ENCODE data around the gene KRTAP10-6.
"Not testable (repeated sequence)": the region's sequence is repeated elsewhere in the genome, so short reads cannot be mapped to it uniquely, and the experiment has no call there.

Gene KRTAP10-6

DNA sequence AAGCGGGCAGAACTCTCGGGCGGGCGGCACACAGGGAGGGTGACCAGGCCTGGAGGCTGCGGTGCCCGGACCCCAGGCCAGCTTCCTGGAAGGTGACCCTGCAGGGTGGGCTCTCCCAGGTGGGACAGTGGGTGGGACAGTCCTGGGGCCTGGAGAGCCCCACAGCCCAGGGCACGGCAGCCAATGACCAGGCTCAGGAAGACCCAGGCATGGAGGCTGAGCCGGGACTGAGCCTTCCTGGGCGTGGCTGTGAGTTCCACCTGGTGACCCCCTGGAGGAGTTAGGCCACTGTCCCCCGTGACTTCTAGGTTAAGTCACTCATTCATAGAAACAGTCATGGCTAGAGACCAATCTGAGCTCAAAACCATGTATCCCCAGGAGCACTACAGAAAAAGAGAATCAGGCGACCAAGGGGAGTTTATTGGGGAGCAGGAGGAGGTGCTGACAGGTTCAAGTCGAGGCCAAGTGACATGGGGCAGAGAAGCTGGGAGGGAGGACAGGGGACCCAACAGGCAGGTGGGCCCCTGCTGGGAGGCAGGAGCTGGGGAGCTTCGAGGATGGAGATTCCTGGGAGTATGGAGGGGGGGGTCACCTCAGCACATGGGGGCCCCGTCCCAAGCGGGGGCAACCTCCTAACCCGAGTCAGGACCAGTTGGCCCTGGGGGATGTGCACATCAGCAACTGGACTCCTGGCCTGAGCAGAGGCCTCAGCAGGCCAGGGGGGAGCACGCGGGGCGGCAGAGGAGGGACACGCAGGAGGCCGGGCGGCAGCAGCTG, 13.1 kb downstream of the KRTAP10-6 start:
- no peak for DNase-seq
- Histone ChIP-seq H3K9me3 (ENCODE audit: control insufficient read depth, low read length) (peaks cover 8% of the 10 kb centered on the region), H3K27me3 (replicated peaks; ENCODE audit: control insufficient read depth, insufficient read depth, low read length, poor library complexity, severe bottlenecking) (no peaks in the 10 kb centered on the region), H3K4me3 (ENCODE audit: insufficient read depth, low read depth, low read length, poor library complexity, severe bottlenecking) (no peak overlapping the region), H3K4me1 (ENCODE audit: control insufficient read depth, insufficient read depth, low read length, poor library complexity, severe bottlenecking) (no peaks in the 10 kb centered on the region), H3K36me3 (ENCODE audit: control insufficient read depth, insufficient read depth, low read length) (no peaks in the 10 kb centered on the region), H3K27ac (ENCODE audit: insufficient read depth, low read length, poor library complexity, severe bottlenecking) (no peak overlapping the region)

DNA sequence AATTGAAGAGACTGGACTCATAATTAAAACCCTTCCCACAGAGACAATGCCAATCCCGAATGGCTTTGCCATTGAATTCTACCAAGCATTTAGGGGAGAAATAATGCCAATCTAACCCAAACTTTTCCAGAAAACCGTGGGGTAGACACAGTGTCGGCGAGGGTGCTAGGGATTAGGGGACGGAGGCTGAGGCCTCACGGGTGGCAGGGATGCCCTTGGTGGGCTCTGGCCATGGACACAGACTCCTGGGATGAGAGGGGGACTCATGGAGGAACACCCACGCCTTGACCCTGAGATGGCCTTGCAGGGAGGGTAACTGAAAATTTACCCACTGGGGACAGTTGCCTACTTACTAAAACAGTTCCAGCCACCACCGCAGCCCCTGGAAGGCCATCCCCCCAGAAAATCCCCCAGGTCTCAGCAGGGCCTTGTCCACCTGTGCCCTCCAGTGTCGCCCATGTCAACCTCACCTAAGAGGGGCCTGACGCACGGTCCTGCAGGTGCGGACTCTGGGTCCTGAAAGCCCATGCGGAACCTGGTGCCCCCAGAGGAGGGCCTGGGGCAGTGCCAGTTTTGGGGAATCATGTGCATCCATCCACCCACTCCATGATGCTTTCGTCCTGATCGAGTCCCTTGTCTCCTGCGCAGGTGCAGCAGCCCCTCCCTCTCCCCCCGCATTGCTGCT, 13.8 kb downstream of the KRTAP10-6 start:
- no peak overlapping the region for H3K27ac ChIP-seq (ENCODE audit: insufficient read depth, low read length, poor library complexity, severe bottlenecking)
- no peak for DNase-seq
- H3K9me3 ChIP-seq (ENCODE audit: control insufficient read depth, low read length) = peaks cover 8% of the 10 kb centered on the region
- no peak overlapping the region for H3K4me3 ChIP-seq (ENCODE audit: insufficient read depth, low read depth, low read length, poor library complexity, severe bottlenecking)
- H3K36me3 ChIP-seq (ENCODE audit: control insufficient read depth, insufficient read depth, low read length) = no peaks in the 10 kb centered on the region
- H3K27me3 ChIP-seq (replicated peaks; ENCODE audit: control insufficient read depth, insufficient read depth, low read length, poor library complexity, severe bottlenecking) = no peaks in the 10 kb centered on the region
- H3K4me1 ChIP-seq (ENCODE audit: control insufficient read depth, insufficient read depth, low read length, poor library complexity, severe bottlenecking) = no peaks in the 10 kb centered on the region

DNA sequence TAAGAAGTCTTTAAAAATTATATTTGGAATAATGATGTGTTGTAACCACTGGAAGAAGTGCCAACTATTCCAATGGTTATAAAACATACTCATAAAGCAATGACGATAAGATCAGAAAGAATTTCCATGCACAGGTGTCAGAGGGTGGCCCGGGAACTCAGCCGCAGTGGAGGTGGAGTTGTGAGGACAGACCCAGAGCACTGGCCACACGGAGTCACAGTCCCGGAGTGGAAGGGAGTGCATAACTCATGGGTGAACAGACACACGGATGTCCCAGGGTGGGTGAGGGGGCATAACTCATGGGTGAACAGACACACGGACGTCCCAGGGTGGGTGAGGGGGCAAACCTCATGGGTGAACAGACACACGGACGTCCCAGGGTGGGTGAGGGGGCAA, 16.3 kb downstream of the KRTAP10-6 start:
- Histone ChIP-seq H3K36me3 (ENCODE audit: control insufficient read depth, insufficient read depth, low read length) (no peaks in the 10 kb centered on the region), H3K4me3 (ENCODE audit: insufficient read depth, low read depth, low read length, poor library complexity, severe bottlenecking) (no peak overlapping the region), H3K27ac (ENCODE audit: insufficient read depth, low read length, poor library complexity, severe bottlenecking) (no peak overlapping the region), H3K27me3 (replicated peaks; ENCODE audit: control insufficient read depth, insufficient read depth, low read length, poor library complexity, severe bottlenecking) (no peaks in the 10 kb centered on the region), H3K9me3 (ENCODE audit: control insufficient read depth, low read length) (no peaks in the 10 kb centered on the region), H3K4me1 (ENCODE audit: control insufficient read depth, insufficient read depth, low read length, poor library complexity, severe bottlenecking) (no peaks in the 10 kb centered on the region)
- DNase-seq = no peak

DNA sequence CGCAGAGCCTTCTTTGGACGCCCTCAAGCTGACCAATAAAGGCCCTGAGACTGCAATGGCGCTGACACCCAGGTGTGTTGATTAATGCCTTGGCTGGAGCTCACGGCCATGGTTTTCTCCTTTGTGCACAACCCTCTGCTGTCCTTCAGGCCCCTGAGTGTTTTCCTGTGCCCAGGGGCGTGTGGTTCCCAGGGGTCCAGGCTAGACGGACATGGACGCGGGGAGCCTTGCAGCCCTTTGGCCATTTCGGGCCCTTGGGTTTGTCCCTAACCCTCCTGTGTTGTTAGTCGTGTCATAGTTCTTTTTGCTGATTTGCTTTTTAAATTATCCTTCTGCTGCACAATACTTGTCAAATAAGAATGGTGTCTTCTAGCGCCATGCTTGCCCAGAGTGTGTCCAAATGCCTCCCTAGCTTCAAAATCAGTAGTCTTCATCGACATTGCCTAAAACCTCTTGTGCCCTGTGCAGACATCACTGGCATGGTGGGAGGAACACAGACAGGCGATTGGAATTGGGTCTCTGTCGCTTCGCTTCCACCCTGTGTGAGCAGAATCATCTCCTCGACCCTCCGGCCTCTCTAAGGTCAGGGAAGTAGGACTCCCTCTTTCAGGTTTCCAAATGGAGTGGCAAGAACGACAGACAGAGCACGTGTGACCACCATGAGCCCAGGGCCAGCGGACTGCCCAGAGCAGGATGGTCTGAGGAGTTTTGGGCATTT, 16.8 kb downstream of the KRTAP10-6 start:
- no peak for DNase-seq
- Histone ChIP-seq H3K9me3 (ENCODE audit: control insufficient read depth, low read length) (no peaks in the 10 kb centered on the region), H3K27me3 (replicated peaks; ENCODE audit: control insufficient read depth, insufficient read depth, low read length, poor library complexity, severe bottlenecking) (no peaks in the 10 kb centered on the region), H3K4me3 (ENCODE audit: insufficient read depth, low read depth, low read length, poor library complexity, severe bottlenecking) (no peak overlapping the region), H3K27ac (ENCODE audit: insufficient read depth, low read length, poor library complexity, severe bottlenecking) (no peak overlapping the region), H3K36me3 (ENCODE audit: control insufficient read depth, insufficient read depth, low read length) (no peaks in the 10 kb centered on the region), H3K4me1 (ENCODE audit: control insufficient read depth, insufficient read depth, low read length, poor library complexity, severe bottlenecking) (no peaks in the 10 kb centered on the region)

DNA sequence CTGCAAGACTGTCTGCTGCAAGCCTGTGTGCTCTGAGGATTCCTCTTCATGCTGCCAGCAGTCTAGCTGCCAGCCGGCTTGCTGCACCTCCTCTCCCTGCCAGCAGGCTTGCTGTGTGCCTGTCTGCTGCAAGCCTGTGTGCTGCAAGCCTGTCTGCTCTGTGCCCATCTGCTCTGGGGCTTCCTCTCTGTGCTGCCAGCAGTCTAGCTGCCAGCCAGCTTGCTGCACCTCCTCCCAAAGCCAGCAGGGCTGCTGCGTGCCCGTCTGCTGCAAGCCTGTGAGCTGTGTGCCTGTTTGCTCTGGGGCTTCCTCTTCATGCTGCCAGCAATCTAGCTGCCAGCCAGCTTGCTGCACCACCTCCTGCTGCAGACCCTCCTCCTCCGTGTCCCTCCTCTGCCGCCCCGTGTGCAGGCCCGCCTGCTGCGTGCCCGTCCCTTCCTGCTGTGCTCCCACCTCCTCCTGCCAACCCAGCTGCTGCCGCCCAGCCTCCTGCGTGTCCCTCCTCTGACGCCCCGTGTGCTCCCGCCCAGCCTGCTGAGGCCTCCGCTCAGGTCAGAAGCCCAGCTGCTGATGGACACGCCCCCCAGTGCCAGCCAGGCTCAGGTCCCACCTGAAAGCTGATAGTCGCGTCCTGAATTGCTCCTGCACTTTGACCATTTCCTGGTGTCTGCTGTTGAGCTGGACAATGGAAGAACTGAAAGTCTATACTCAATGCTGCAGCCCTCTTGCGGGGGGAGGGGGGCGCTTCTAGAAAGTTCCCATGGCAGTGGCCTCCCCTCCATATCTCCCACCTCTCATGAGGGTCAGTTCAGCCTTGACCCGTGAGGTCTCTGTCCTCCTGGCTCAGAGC, 17.6 kb downstream of the KRTAP10-6 start:
- H3K9me3 ChIP-seq (ENCODE audit: control insufficient read depth, low read length) = no peaks in the 10 kb centered on the region
- H3K4me3 ChIP-seq (ENCODE audit: insufficient read depth, low read depth, low read length, poor library complexity, severe bottlenecking) = no peak overlapping the region
- no peak overlapping the region for H3K27ac ChIP-seq (ENCODE audit: insufficient read depth, low read length, poor library complexity, severe bottlenecking)
- no peaks in the 10 kb centered on the region for H3K4me1 ChIP-seq (ENCODE audit: control insufficient read depth, insufficient read depth, low read length, poor library complexity, severe bottlenecking)
- H3K27me3 ChIP-seq (replicated peaks; ENCODE audit: control insufficient read depth, insufficient read depth, low read length, poor library complexity, severe bottlenecking) = no peaks in the 10 kb centered on the region
- DNase-seq = no peak
- H3K36me3 ChIP-seq (ENCODE audit: control insufficient read depth, insufficient read depth, low read length) = no peaks in the 10 kb centered on the region

DNA sequence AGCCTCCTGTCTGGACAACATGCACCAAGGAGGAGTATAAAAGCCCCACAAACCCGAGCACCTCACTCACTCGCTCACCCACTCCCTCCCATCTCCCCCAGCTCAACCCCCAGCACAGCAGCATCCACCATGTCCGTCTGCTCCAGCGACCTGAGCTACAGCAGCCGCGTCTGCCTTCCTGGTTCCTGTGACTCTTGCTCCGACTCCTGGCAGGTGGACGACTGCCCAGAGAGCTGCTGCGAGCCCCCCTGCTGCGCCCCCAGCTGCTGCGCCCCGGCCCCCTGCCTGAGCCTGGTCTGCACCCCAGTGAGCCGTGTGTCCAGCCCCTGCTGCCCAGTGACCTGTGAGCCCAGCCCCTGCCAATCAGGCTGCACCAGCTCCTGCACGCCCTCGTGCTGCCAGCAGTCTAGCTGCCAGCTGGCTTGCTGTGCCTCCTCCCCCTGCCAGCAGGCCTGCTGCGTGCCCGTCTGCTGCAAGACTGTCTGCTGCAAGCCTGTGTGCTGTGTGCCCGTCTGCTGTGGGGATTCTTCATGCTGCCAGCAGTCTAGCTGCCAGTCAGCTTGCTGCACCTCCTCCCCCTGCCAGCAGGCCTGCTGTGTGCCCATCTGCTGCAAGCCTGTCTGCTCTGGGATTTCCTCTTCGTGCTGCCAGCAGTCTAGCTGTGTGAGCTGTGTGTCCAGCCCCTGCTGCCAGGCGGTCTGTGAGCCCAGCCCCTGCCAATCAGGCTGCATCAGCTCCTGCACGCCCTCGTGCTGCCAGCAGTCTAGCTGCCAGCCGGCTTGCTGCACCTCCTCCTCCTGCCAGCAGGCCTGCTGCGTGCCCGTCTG, 18.5 kb downstream of the KRTAP10-6 start, which contains the start of gene KRTAP10-4:
KRTAP10-4 (plus strand) TSS at position 100 of the 827 bp plus-strand sequence; CDS start at position 130, 30 bp downstream.
- H3K4me3 ChIP-seq (ENCODE audit: insufficient read depth, low read depth, low read length, poor library complexity, severe bottlenecking); H3K27me3 ChIP-seq (replicated peaks; ENCODE audit: control insufficient read depth, insufficient read depth, low read length, poor library complexity, severe bottlenecking); H3K27ac ChIP-seq (ENCODE audit: insufficient read depth, low read length, poor library complexity, severe bottlenecking); H3K9me3 ChIP-seq (ENCODE audit: control insufficient read depth, low read length); DNase-seq; H3K36me3 ChIP-seq (ENCODE audit: control insufficient read depth, insufficient read depth, low read length); H3K4me1 ChIP-seq (ENCODE audit: control insufficient read depth, insufficient read depth, low read length, poor library complexity, severe bottlenecking): not testable (repeated sequence)

DNA sequence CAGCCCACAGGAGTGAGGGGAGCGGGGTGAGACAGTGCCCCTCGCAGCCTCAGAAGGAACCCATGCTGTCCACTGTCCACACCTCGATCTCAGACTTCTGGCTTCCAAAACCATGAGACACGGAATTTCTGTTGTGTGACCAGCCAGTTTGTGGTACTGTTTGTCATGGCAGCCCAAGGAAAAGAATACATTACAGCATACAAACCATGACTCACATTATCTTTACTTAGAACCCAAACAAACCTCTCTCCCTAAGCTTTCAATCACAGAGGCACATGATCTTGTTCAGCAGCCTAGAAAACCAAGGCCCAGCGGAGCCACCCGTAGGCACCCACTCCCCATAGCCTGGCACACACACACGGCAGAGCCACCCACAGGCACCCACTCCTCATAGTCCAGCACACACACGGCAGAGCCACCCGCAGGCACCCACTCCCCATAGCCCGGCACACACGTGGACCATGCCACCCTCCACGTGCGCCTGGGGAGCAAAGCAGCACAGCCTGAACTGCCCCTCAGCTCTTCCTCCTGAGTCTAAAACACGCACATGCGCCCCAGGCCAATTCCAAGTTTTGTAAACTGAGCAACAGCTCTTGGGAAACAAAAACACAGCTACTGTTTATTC, 19.2 kb downstream of the KRTAP10-6 start:
- Histone ChIP-seq H3K27me3 (replicated peaks; ENCODE audit: control insufficient read depth, insufficient read depth, low read length, poor library complexity, severe bottlenecking) (no peaks in the 10 kb centered on the region), H3K4me3 (ENCODE audit: insufficient read depth, low read depth, low read length, poor library complexity, severe bottlenecking) (no peak overlapping the region), H3K36me3 (ENCODE audit: control insufficient read depth, insufficient read depth, low read length) (no peaks in the 10 kb centered on the region), H3K4me1 (ENCODE audit: control insufficient read depth, insufficient read depth, low read length, poor library complexity, severe bottlenecking) (no peaks in the 10 kb centered on the region), H3K27ac (ENCODE audit: insufficient read depth, low read length, poor library complexity, severe bottlenecking) (no peak overlapping the region), H3K9me3 (ENCODE audit: control insufficient read depth, low read length) (no peaks in the 10 kb centered on the region)
- no peak for DNase-seq

DNA sequence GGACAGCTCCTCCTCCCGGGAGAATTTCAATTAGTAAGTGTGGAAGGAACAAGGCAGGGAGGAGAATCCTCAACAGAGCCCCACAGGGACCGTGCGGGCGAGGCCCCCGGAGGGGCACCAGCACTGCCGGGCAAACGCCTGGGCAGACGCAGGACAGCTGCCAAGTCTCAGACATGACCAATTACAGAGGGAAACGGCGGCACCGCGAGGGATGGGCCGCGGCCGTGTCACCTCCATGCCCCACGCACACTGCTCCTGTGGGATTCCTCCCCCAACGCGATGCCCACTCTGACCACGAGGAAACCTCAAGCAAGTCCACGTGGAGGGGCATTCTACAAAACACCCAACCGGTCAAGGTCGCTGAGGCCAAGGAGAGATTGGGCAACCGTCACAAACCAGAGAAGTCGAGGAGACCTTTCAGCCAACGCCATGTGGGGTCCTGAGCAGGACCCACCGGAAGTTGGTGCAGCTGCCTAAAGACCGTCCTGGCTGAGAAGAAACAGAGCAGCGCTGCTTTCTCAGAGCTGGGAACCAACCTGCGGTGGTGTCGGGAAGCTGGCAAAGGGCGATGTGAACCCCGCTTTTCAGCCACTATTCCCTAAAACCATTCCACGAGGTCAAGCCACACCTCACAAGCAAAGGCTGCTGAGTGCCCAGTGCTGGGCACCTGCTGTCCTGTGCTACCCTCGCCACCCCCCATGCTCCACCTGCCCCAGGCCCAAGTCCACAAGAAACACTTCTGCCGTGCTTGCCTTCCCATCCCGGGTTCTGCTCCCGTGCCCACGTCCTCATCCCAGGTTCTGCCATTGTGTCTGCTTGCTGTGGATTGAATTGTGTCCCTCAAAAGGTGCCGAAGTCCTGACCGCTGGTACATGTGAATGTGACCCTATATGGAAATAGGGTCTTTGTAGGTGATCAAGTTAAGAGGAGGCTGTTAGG, 20.2 kb downstream of the KRTAP10-6 start:
- Histone ChIP-seq H3K4me1 (ENCODE audit: control insufficient read depth, insufficient read depth, low read length, poor library complexity, severe bottlenecking) (no peaks in the 10 kb centered on the region), H3K27ac (ENCODE audit: insufficient read depth, low read length, poor library complexity, severe bottlenecking) (no peak overlapping the region), H3K27me3 (replicated peaks; ENCODE audit: control insufficient read depth, insufficient read depth, low read length, poor library complexity, severe bottlenecking) (no peaks in the 10 kb centered on the region), H3K4me3 (ENCODE audit: insufficient read depth, low read depth, low read length, poor library complexity, severe bottlenecking) (no peak overlapping the region), H3K36me3 (ENCODE audit: control insufficient read depth, insufficient read depth, low read length) (no peaks in the 10 kb centered on the region), H3K9me3 (ENCODE audit: control insufficient read depth, low read length) (no peaks in the 10 kb centered on the region)
- no peak for DNase-seq

Measured in effector memory CD4-positive, alpha-beta T cell (primary cell).